ENCODE data around the gene BAIAP2.

Gene BAIAP2

DNA sequence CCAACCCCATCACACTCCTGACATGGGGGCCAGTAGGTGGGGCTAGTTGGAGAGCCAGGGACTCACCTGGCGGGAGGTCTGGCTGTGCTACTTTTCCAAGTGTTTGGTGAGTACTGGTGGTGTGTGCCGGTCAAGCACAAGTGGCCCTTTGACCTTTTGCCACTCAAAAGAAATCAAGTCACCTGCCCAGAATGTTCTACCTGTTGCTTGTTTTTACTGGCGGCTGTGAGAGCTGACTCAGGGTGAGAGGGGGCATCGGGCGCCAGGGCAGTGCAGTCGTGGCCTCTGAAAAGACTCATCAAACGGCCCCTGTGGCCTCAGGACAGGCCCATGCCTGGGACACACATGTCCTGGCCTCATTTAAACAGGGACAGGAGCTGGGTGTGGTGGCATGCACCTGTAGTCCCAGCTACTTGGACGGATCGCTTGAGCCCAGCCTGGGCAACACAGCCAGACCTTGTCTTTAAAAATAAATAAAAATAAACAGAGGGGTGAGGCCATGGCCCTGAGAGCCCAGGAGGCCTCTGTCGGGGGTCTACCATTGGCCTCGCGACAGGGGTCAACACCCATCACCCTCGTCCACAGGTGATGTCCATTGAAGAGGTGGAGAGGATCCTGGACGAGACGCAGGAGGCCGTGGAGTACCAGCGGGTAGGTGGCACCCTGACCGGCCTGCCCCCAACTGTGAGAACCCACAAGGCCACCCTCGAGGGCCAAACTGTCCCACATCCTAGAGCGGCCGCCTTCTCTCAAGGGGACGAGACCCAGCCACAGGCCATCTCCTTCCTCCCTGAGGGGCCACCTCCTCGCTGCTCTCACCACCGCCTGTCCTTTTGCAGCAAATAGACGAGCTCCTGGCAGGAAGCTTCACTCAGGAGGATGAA, 38.3 kb upstream of the BAIAP2 start:
- H3K4me3 Mint-ChIP-seq, result no peak overlapping the region
- H3K36me3 Mint-ChIP-seq (ENCODE audit: low read depth), result peaks cover 4% of the 10 kb centered on the region
- H3K4me1 Mint-ChIP-seq, result peaks cover 14% of the 10 kb centered on the region
- no peak for DNase-seq
- H3K27me3 Mint-ChIP-seq (ENCODE audit: low read depth, poor library complexity), result peaks cover 9% of the 10 kb centered on the region
- no peak overlapping the region for H3K27ac Mint-ChIP-seq
- no peak for TF ChIP-seq CTCF (IDR thresholded peaks at IDR 0.05)
- H3K9me3 Mint-ChIP-seq, result no peaks in the 10 kb centered on the region

GRCh38 chr17:80997424-80998117, 37.4 kb upstream of the BAIAP2 start:
- H3K4me1 Mint-ChIP-seq, result peaks cover 18% of the 10 kb centered on the region
- no peaks in the 10 kb centered on the region for H3K9me3 Mint-ChIP-seq
- H3K27me3 Mint-ChIP-seq (ENCODE audit: low read depth, poor library complexity), result peaks cover 16% of the 10 kb centered on the region
- no peak for TF ChIP-seq CTCF (IDR thresholded peaks at IDR 0.05)
- no peak overlapping the region for H3K4me3 Mint-ChIP-seq
- peaks cover 4% of the 10 kb centered on the region for H3K36me3 Mint-ChIP-seq (ENCODE audit: low read depth)
- no peak for DNase-seq
- no peak overlapping the region for H3K27ac Mint-ChIP-seq

DNA sequence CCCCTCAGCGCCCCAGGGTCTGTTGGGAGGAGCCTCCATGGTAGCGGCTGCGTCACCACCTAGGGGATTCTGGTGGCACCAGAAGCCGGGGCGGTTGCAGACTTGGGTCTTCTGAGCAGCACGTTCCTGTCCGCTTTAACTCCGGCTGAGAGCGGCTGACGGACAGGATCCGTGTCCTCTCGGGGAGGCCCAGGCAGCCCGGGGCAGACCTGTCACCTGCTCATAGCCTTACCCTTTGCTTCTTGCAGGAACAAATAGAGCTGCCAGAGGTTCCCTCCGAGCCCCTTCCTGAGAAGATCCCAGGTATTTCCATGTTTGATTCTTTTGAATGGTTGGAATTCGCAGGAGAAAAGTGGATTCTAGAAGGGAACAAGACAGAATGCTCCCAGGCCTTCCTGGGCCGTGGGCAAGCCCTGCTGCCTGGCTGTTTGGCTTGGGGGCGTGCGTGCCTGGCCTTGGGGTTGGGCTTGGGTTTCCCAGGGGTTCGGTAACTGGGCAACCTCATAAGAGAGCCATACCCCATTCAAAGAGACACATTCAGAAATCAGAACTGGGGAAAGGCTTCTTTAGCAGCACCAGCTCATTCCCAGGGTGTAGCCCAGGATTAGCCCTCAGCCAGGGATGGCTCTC, 36.7 kb upstream of the BAIAP2 start:
- no peak for TF ChIP-seq CTCF (IDR thresholded peaks at IDR 0.05)
- DNase-seq, result no peak
- Mint-ChIP-seq H3K36me3 (ENCODE audit: low read depth) (peaks cover 4% of the 10 kb centered on the region), H3K27me3 (ENCODE audit: low read depth, poor library complexity) (peaks cover 17% of the 10 kb centered on the region), H3K27ac (no peak overlapping the region), H3K4me3 (no peak overlapping the region), H3K4me1 (peaks cover 13% of the 10 kb centered on the region), H3K9me3 (no peaks in the 10 kb centered on the region)

- Mint-ChIP-seq H3K4me1 (peaks cover 18% of the 10 kb centered on the region), H3K27me3 (ENCODE audit: low read depth, poor library complexity) (peaks cover 22% of the 10 kb centered on the region), H3K27ac (no peak overlapping the region), H3K36me3 (ENCODE audit: low read depth) (peaks cover 4% of the 10 kb centered on the region), H3K9me3 (no peaks in the 10 kb centered on the region), H3K4me3 (no peak overlapping the region)
- TF ChIP-seq CTCF (IDR thresholded peaks at IDR 0.05), result no peak
- no peak for DNase-seq
Observed at GRCh38 chr17:80998748-80999535, 36.0 kb upstream of the BAIAP2 start.

GRCh38 chr17:80999536-81000333, 35.2 kb upstream of the BAIAP2 start:
- DNase-seq, result no peak
- Mint-ChIP-seq H3K4me3 (no peak overlapping the region), H3K36me3 (ENCODE audit: low read depth) (peaks cover 5% of the 10 kb centered on the region), H3K9me3 (peaks cover 2% of the 10 kb centered on the region), H3K27me3 (ENCODE audit: low read depth, poor library complexity) (peaks cover 27% of the 10 kb centered on the region), H3K27ac (no peak overlapping the region), H3K4me1 (peaks cover 21% of the 10 kb centered on the region)
- no peak for TF ChIP-seq CTCF (IDR thresholded peaks at IDR 0.05)
